K562 (cell line): ENCODE measurements around the gene MAML3. TPM values are rescaled to one million over a fixed set of nuclear protein-coding genes. Genes with fewer than 3 reads are reported as not detected.

Experiments used
- ATAC-seq: fragments of 200-7000 bp; cut with Tn5 transposase; 3 replicates; pipeline ENCODE4 v1.9.1; 2020; ENCODE audit warnings: moderate library complexity
- BruUV-seq: library from RNA; stranded (reverse); fragments of 400-500 nt; replicated peaks from 2 replicates; lab custom pipeline; 2021; lab: Mats Ljungman, UMichigan
- CTCF ChIA-PET: fragments of 300-600 bp; formaldehyde crosslinking; extraction: SDS; loops from one replicate; lab custom pipeline; 2021; ENCODE audit warnings: low intra/inter-chr PET ratio; lab: Yijun Ruan, JAX
- POLR2A ChIA-PET: fragments of 300-600, 350-650 bp; sonication (Branson Sonifier 250); formaldehyde crosslinking; extraction: SDS; loops from one replicate; lab custom pipeline; 2021; ENCODE audit warnings: antibody characterized with exemption, inconsistent platforms; lab: Yijun Ruan, JAX
- DNase-seq, 4 experiments: peaks; one replicate each; pipeline versions ENCODE4 v3.0.0 to v3.0.0-alpha.2; 2011 to 2018; ENCODE audit warnings: low spot score in 3 of 4, mixed read lengths in 3 of 4; ENCODE audit errors: extremely low read depth in 1 of 4
- FAIRE-seq: peaks from 2 replicates; lab custom pipeline; 2011; peaks lifted over from hg19 to GRCh38; lab: Jason Lieb, UNC
- H2AFZ ChIP-seq: 2 replicates; pipeline ENCODE4 v1.6.0; 2011; ENCODE audit warnings: low read depth, low read length, control low read depth, inconsistent platforms
- H3K27ac ChIP-seq: fragments of 200-600 bp; 3 replicates; pipeline ENCODE4 v1.8.0; 2011; ENCODE audit warnings: low read depth, mild to moderate bottlenecking, control low read depth, inconsistent platforms, low read length, moderate library complexity, mixed read lengths; ENCODE audit errors: extremely low read depth
- H3K27me3 ChIP-seq, 2 experiments: fragments of 300-600 bp in 1 of 2; 2 replicates in 1 of 2; 3 replicates in 1 of 2; pipeline versions ENCODE4 v1.6.0 to v1.8.0; 2011; ENCODE audit warnings: inconsistent platforms in 2 of 2, low read length in 2 of 2, mild to moderate bottlenecking in 1 of 2, mixed read lengths in 1 of 2, moderate library complexity in 1 of 2; ENCODE audit not compliant: control insufficient read depth in 2 of 2, insufficient read depth in 2 of 2
- H3K36me3 ChIP-seq: fragments of 300-600 bp; 3 replicates; pipeline ENCODE4 v1.8.0; 2011; ENCODE audit warnings: mild to moderate bottlenecking, low read length, inconsistent platforms; ENCODE audit not compliant: control insufficient read depth, insufficient read depth
- H3K4me1 ChIP-seq, 2 experiments: fragments of 200-600 bp in 1 of 2; replicated peaks in 1 of 2; 2 replicates in 1 of 2; 3 replicates in 1 of 2; pipeline versions ENCODE4 v1.5.1 to v1.8.0; 2011; ENCODE audit warnings: inconsistent platforms in 2 of 2, low read length in 2 of 2, mild to moderate bottlenecking in 1 of 2, mixed read lengths in 1 of 2, moderate library complexity in 1 of 2; ENCODE audit not compliant: control insufficient read depth in 2 of 2, insufficient read depth in 2 of 2
- H3K4me2 ChIP-seq: 2 replicates; pipeline ENCODE4 v1.6.1; 2011; ENCODE audit warnings: low read length, control low read depth, inconsistent platforms, mixed read lengths; ENCODE audit not compliant: insufficient read depth
- H3K4me3 ChIP-seq: fragments of 200-600 bp; sonication (generic), shearing (Covaris generic); 2 replicates; pipeline ENCODE4 v1.5.1; 2016; ENCODE audit warnings: control low read depth, inconsistent platforms
- H3K79me2 ChIP-seq: fragments of 200-600 bp; 3 replicates; pipeline ENCODE4 v1.8.0; 2011; ENCODE audit warnings: low read length, inconsistent platforms; ENCODE audit not compliant: control insufficient read depth, insufficient read depth
- H3K9ac ChIP-seq, 2 experiments: 2 replicates each; pipeline versions ENCODE4 v1.6.0 to v1.6.1; 2011; ENCODE audit warnings: low read depth in 2 of 2, low read length in 2 of 2, control low read depth in 1 of 2, inconsistent platforms in 1 of 2, mild to moderate bottlenecking in 1 of 2, mixed read lengths in 1 of 2; ENCODE audit not compliant: insufficient read depth in 1 of 2
- H3K9me1 ChIP-seq: one replicate; pipeline ENCODE4 v1.6.0; 2011; ENCODE audit warnings: inconsistent platforms, mild to moderate bottlenecking, low read length, moderate library complexity; ENCODE audit not compliant: control insufficient read depth, insufficient read depth
- H3K9me3 ChIP-seq: replicated peaks from 2 replicates; pipeline ENCODE4 v1.5.1; 2011; ENCODE audit warnings: low read depth, low read length, inconsistent platforms; ENCODE audit not compliant: control insufficient read depth, insufficient read depth
- H4K20me1 ChIP-seq: replicated peaks from 2 replicates; pipeline ENCODE4 v1.6.1; 2011; ENCODE audit warnings: low read length, inconsistent platforms, mixed read lengths; ENCODE audit not compliant: control insufficient read depth, insufficient read depth
- ESRRB ChIP-seq: fragments of 250-450 bp; sonication (Bioruptor Pico); IDR thresholded peaks from 2 replicates; pipeline ENCODE4 v1.5.0; 2020; ENCODE audit warnings: mild to moderate bottlenecking, moderate library complexity, borderline replicate concordance
- ETV6 ChIP-seq, 3 experiments: fragments of 150-350 bp in 1 of 3; sonication (generic) in 1 of 3; formaldehyde crosslinking in 1 of 3; IDR thresholded peaks; 2 replicates each; pipeline versions ENCODE4 v1.6.1 to v1.8.0; 2014 to 2022; ENCODE audit warnings: borderline replicate concordance in 2 of 3, low read depth in 2 of 3, antibody characterized with exemption in 1 of 3, low read length in 1 of 3, mild to moderate bottlenecking in 1 of 3, missing genetic modification reagents in 1 of 3
- FOXA3 ChIP-seq, 2 experiments: fragments of 450-650 bp in 1 of 2; sonication (generic) in 1 of 2; formaldehyde crosslinking; IDR thresholded peaks in 1 of 2; conservative IDR thresholded peaks in 1 of 2; 2 replicates each; pipeline versions ENCODE4 v1.4.0 to v1.8.0; 2020 to 2022; ENCODE audit warnings: mild to moderate bottlenecking in 2 of 2, missing genetic modification reagents in 1 of 2
- HEY1 ChIP-seq: fragments of 250-450 bp; sonication (Bioruptor Pico); IDR thresholded peaks from 2 replicates; pipeline ENCODE4 v1.5.0; 2020; ENCODE audit warnings: mild to moderate bottlenecking, moderate library complexity, borderline replicate concordance
- KLF6 ChIP-seq: fragments of 250-450 bp; sonication (Bioruptor Pico); IDR thresholded peaks from 2 replicates; pipeline ENCODE4 v1.4.0; 2020; ENCODE audit warnings: mild to moderate bottlenecking, moderate library complexity, borderline replicate concordance
- MAZ ChIP-seq, 2 experiments: fragments of 450-650 bp in 1 of 2; sonication (generic) in 1 of 2; formaldehyde crosslinking; IDR thresholded peaks in 1 of 2; conservative IDR thresholded peaks in 1 of 2; 2 replicates each; pipeline versions ENCODE4 v1.4.0 to v1.5.0; 2020; ENCODE audit warnings: mild to moderate bottlenecking in 1 of 2, missing genetic modification reagents in 1 of 2
- TGIF2 ChIP-seq: sonication (generic); formaldehyde crosslinking; IDR thresholded peaks from 2 replicates; pipeline ENCODE4 v1.8.1; 2022; ENCODE audit warnings: mild to moderate bottlenecking, missing genetic modification reagents, moderate library complexity
- TOE1 ChIP-seq, 2 experiments: fragments of 450-650 bp in 1 of 2; sonication (generic) in 1 of 2; formaldehyde crosslinking in 1 of 2; IDR thresholded peaks; 2 replicates each; pipeline versions ENCODE4 v1.7.1 to v1.8.0; 2016 to 2022; ENCODE audit warnings: borderline replicate concordance in 2 of 2, mild to moderate bottlenecking in 2 of 2, antibody characterized with exemption in 1 of 2, inconsistent platforms in 1 of 2, low read depth in 1 of 2, missing genetic modification reagents in 1 of 2, moderate library complexity in 1 of 2
- ZNF589 ChIP-seq: fragments of 200-800 bp; sonication (Bioruptor generic); IDR thresholded peaks from 2 replicates; pipeline ENCODE4 v1.6.1; 2016; ENCODE audit warnings: low read depth, missing genetic modification characterization, missing compliant biosample characterization
- WGBS: fragments of 100-300 bp; shearing (Covaris generic); methylation state at CpG from one replicate; pipeline ENCODE4 v1.1.6; 2016; ENCODE audit warnings: low coverage, mixed read lengths; ENCODE audit not compliant: insufficient coverage; ENCODE audit errors: missing lambda C conversion rate; 5-methylcytosine and 5-hydroxymethylcytosine counted together
- in situ Hi-C: fragments of 300-500 bp; cut with MboI; formaldehyde crosslinking; loops from 4 replicates; pipeline ENCODE4 v1.15.0; 2018; ENCODE audit warnings: inconsistent platforms, mixed read lengths
- intact Hi-C: fragments of 100-400 bp; cut with micrococcal nuclease; formaldehyde crosslinking; loops from 2 replicates; pipeline ENCODE4 v1.14.2; 2022
- polyA plus RNA-seq, 8 experiments: library from polyadenylated mRNA; depleted of rRNA in 4 of 8; stranded (reverse) in 5 of 8; unstranded in 3 of 8; fragments of >200 nt; fragmentation: Nextera tagmentation in 2 of 8; fragmentation: Illumina TruSeq in 1 of 8; extraction: Ambion mirVana in 2 of 8; extraction: Trizol in 1 of 8; gene quantifications; 2 replicates each; pipeline versions ENCODE4 v1.2.1 to v1.2.3, GENCODE V29; 2011 to 2014; ENCODE audit warnings: inconsistent platforms in 1 of 8, missing spikeins in 1 of 8
- total RNA-seq, 7 experiments: library from RNA; depleted of rRNA in 6 of 7; stranded (reverse); fragments of >200 nt in 6 of 7; fragmentation: Illumina TruSeq in 2 of 7; extraction: Trizol in 2 of 7; gene quantifications; 2 replicates each; pipeline versions ENCODE4 v1.2.1 to v1.2.3, GENCODE V29; 2011 to 2021; ENCODE audit warnings: low replicate concordance in 1 of 7
- TF ChIP-seq, protein P1 (sequence below): fragments of 450-650 bp; formaldehyde crosslinking; IDR thresholded peaks from 2 replicates; pipeline ENCODE4 v1.4.0; 2020; ENCODE audit warnings: mild to moderate bottlenecking, moderate library complexity

Gene MAML3
- total and polyA plus RNA-seq, 9 of the 15 experiments (the other 6 are each of a cell fraction or from before 2014, with no cell fraction given): 0.01 to 0.55 (median 0.25) TPM

DNA sequence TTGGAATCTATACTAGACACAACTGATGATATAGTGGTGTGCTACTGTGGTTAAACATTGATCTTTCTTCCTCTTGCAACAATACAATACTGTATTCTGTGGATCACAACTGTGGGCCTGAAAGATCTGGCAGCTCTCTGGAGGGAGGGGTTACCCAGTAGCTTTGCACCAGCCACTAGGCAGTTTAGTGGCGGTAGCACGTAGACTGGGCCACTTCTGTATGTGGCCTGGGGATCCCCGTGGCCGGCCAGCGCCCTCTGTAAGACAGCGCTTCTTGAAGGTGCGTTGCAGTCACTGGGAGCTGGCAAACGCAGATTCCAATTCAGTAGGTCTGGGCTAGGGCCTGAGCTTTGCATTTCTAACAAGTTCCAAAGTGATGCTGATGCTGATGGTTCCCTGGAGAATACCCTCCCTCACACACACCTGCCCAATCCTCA lies 319.7 kb downstream of the MAML3 start:
- 2% methylated on average over 8 of the region's 8 CpGs for WGBS
- Histone ChIP-seq H3K4me3 (no peak overlapping the region), H3K4me2 (no peak overlapping the region), H3K4me1 (no peaks in the 10 kb centered on the region), H3K36me3 (no peaks in the 10 kb centered on the region), H3K27ac (no peak overlapping the region), H3K9ac (no peak overlapping the region), H4K20me1 (no peaks in the 10 kb centered on the region), H3K9me1 (no peaks in the 10 kb centered on the region), H2AFZ (no peak overlapping the region), H3K27me3 (peaks cover 4 to 16% of the 10 kb centered on the region in 2 experiments; a peak in 2 of 5 replicates), H3K79me2 (no peaks in the 10 kb centered on the region), H3K9me3 (no peaks in the 10 kb centered on the region)
- no TSS peak for BruUV-seq
- ATAC-seq: peak; percentile 45; the same call in 2 of the 3 replicates
- no peak for FAIRE-seq
- intact Hi-C loops: no loop called here
- POLR2A ChIA-PET: no interaction called here
- CTCF ChIA-PET: no interaction called here
- no peak for DNase-seq
- in situ Hi-C loops: no loop called here
- TF ChIP-seq ZNF589: no peak
- TF ChIP-seq, protein P1, sequence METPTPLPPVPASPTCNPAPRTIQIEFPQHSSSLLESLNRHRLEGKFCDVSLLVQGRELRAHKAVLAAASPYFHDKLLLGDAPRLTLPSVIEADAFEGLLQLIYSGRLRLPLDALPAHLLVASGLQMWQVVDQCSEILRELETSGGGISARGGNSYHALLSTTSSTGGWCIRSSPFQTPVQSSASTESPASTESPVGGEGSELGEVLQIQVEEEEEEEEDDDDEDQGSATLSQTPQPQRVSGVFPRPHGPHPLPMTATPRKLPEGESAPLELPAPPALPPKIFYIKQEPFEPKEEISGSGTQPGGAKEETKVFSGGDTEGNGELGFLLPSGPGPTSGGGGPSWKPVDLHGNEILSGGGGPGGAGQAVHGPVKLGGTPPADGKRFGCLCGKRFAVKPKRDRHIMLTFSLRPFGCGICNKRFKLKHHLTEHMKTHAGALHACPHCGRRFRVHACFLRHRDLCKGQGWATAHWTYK: peak; percentile 84
- TF ChIP-seq, all 486 proteins: peak for 1

DNA sequence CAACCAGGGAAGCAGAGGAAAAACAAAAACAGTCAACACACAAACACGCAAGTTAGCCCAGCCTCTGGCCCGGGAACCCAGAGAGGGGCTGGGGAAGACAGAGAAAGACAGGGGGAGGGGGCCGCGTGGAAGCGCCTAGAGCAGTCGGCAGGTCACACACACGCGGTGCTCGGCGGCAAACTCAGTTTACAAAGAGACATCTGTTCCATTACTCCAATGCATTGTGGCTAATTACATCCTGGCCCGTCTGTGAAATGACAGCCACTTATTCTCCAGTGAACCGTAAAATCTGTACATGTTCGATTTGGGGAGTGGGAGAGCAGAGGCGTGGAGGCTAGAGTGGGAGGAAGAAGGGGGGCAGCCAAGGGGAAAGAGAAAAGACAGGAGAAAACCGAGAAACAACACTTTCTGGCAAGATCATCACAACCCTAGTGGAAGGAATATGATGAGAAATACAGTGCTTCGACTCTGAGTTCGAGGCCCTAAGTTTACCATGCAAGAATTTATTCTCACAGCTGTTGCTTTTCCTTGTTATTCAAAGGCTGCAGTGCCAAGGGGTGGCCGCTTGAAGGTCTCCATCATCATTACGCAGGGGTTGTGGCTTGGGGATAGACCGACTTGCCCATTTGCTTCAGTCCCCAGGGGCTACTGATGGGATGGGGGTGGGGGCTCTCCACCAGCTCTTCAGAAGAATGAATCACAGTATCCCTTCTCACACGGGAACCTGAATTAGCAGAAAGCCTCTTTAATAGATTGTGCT lies 320.7 kb downstream of the MAML3 start:
- H3K4me3 ChIP-seq: no peak overlapping the region
- 2% methylated on average over 13 of the region's 21 CpGs for WGBS
- CTCF ChIA-PET: no interaction called here
- no peaks in the 10 kb centered on the region for H4K20me1 ChIP-seq
- ATAC-seq: no peak; the same call in 2 of the 3 replicates
- intact Hi-C loops: no loop called here
- H3K4me2 ChIP-seq: no peak overlapping the region
- H3K4me1 ChIP-seq: no peaks in the 10 kb centered on the region
- H3K79me2 ChIP-seq: no peaks in the 10 kb centered on the region
- BruUV-seq: no TSS peak
- H3K9ac ChIP-seq: no peak overlapping the region
- H2AFZ ChIP-seq: no peak overlapping the region
- H3K36me3 ChIP-seq: no peaks in the 10 kb centered on the region
- in situ Hi-C loops: no loop called here
- H3K27me3 ChIP-seq: peaks cover 4 to 16% of the 10 kb centered on the region in 2 experiments; a peak in 2 of 5 replicates
- no peak for FAIRE-seq
- H3K9me3 ChIP-seq: no peaks in the 10 kb centered on the region
- DNase-seq: no peak
- no peak overlapping the region for H3K27ac ChIP-seq
- POLR2A ChIA-PET: no interaction called here
- H3K9me1 ChIP-seq: no peaks in the 10 kb centered on the region
- TF ChIP-seq ETV6 (IDR thresholded peaks at IDR 0.05; ENCODE audit: borderline replicate concordance in 1 of 2, low read depth in 2 of 2, low read length in 1 of 2) (no peak), ETV6 (CRISPR knock-in tag; IDR thresholded peaks at IDR 0.05; ENCODE audit: borderline replicate concordance) (no peak), TOE1 (IDR thresholded peaks at IDR 0.05; ENCODE audit: borderline replicate concordance) (no peak), TOE1 (CRISPR knock-in tag; IDR thresholded peaks at IDR 0.05; ENCODE audit: borderline replicate concordance, low read depth) (no peak), HEY1 (CRISPR knock-in tag) (no peak), ESRRB (CRISPR knock-in tag) (no peak), FOXA3 (CRISPR knock-in tag; conservative IDR thresholded peaks at IDR 0.05 in 1 of 2, IDR thresholded peaks at IDR 0.05 in 1 of 2) (no peak), TGIF2 (CRISPR knock-in tag) (no peak), MAZ (CRISPR knock-in tag; conservative IDR thresholded peaks at IDR 0.05 in 1 of 2, IDR thresholded peaks at IDR 0.05 in 1 of 2) (no peak), KLF6 (CRISPR knock-in tag) (no peak)
